ENCODE data around the gene SMAD2.

DNA sequence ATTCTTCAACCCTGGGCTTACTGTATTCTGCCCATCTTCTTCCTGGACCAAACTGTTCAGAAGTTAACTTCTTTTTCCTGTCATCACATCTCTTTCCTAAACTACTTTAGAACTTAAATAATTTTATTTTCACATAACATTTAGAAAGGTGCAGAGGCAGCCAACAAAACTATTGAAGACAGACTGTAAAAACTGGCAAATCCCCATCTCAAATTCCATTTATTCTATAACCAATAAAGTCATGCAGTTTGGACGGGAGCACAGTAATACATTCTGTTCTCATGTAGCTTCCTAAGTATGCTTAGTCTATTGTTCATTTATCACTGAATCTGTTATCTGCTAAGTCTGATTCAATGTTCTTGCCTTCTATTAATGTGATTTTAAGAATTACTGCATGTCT, 99.1 kb downstream of the SMAD2 start:
- TF ChIP-seq, protein P1, sequence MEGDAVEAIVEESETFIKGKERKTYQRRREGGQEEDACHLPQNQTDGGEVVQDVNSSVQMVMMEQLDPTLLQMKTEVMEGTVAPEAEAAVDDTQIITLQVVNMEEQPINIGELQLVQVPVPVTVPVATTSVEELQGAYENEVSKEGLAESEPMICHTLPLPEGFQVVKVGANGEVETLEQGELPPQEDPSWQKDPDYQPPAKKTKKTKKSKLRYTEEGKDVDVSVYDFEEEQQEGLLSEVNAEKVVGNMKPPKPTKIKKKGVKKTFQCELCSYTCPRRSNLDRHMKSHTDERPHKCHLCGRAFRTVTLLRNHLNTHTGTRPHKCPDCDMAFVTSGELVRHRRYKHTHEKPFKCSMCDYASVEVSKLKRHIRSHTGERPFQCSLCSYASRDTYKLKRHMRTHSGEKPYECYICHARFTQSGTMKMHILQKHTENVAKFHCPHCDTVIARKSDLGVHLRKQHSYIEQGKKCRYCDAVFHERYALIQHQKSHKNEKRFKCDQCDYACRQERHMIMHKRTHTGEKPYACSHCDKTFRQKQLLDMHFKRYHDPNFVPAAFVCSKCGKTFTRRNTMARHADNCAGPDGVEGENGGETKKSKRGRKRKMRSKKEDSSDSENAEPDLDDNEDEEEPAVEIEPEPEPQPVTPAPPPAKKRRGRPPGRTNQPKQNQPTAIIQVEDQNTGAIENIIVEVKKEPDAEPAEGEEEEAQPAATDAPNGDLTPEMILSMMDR (optimal IDR thresholded peaks at IDR 0.05 in 1 of 3, IDR thresholded peaks at IDR 0.05 in 1 of 3, conservative IDR thresholded peaks at IDR 0.05 in 1 of 3; ENCODE audit: extremely low read depth in 1 of 3, insufficient read depth in 2 of 3, low read length in 3 of 3): no peak
- TF ChIP-seq EZH2 (IDR thresholded peaks at IDR 0.05; ENCODE audit: low read length): no peak
